ENCODE data around the gene NEDD8.
A peak's percentile ranks its signal among the peaks of the same experiment; 100 is the strongest.

The NEDD8 gene

GRCh38 chr14:24167469-24168114 lies 64.6 kb downstream of the NEDD8 start:
- DNase-seq (ENCODE audit: low spot score) = no peak
- TF ChIP-seq CTCF (conservative IDR thresholded peaks at IDR 0.05; ENCODE audit: low read depth) = no peak
- CTCF ChIA-PET = interaction anchor here (0.6 kb wide), 2 partner anchors 11 to 1087 kb away, joined by 3 to 5 read pairs; no protein-coding TSS in a partner anchor
- POLR2A ChIA-PET (ENCODE audit: low non-redundant PET) = no interaction called here
- H3K27ac ChIP-seq = peak overlapping the region; percentile 46
